T1000 (cell line): ENCODE measurements around the gene TCF7L1.
A peak's percentile ranks its signal among the peaks of the same experiment; 100 is the strongest.

ENCODE experiments used
- DNase-seq: peaks from one replicate; lab custom pipeline; 2025; ENCODE audit warnings: mixed read lengths; lab: John Stamatoyannopoulos, UW

The TCF7L1 gene

DNA sequence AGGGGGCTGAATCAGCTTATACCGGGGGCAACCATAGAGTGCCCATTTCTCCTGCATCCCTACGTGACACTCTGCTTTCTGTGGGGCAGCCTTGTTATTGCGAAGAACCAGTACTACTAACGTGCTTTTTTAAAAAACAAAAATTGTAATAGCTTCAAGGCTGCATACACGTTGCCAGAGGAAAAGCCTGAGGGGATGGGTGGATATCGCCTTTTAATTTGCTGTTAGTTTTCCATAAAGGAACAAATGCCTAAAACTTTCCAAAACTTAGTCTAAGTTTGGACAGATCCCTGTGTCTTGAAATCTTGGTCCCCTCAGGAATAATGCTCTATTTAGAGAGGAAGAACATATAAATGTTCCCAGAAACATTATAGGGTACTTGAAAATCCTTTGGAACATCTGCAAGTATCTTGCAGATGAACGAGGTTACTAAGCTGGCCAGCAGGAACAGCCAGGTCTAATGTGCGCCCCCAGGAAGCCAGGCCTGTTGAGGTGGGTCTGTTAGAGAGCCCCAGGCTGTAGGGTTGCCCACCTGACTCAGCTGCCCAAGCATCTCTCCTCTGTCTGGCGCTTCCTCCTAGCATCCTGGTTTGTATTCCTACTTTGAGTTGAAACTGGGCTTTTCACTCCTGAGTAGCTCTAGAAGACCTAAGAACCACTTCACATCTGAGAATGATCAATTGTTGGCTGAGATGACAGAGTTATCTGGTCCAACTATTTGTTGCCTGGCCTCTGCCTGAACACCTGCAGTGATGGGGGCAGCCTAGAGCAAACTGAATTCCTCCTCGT lies 97.7 kb downstream of the TCF7L1 start:
- no peak for DNase-seq

- DNase-seq: no peak
Observed at GRCh38 chr2:85231468-85231805, 98.2 kb downstream of the TCF7L1 start.

DNA sequence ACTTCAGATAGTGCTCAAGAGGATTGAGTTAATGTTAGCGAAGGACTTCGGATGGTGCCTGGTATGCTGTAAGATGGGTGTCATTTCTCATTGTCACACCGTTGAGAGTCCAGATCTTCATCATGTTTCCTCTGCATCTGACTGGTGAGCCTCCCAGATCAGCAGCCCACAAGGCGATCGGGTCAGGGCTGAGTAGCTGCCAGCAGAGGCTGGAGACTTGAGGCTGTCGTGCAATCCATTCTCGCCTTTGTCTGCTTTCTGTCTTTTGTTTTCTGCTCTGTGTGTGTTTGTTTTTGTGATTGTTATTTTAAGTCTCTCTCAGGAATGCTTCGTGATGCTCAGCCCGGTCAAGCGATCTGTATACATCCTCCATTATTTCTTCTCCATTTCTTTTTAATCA lies 98.8 kb downstream of the TCF7L1 start:
- DNase-seq: no peak

DNA sequence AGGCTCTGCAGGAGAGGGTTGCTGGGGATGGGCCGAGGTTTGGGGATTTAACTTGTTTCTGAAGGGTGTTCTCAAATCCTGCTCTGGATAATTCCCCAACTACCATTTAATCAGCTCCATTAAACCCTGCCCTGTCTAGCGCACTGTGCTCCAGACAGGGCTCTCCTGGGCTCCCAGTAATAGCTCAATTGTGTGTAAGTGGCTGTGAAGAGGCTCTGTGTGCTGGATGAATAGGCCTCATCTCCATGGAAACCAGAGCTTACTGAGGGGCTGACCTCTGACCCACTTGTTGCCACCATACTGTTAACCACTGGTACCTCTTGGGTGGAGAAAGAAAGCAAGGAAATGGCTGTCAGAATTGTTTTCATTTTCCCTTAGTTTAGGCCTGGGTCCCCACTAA lies 101.7 kb downstream of the TCF7L1 start:
- DNase-seq: no peak

- DNase-seq: no peak
Observed at GRCh38 chr2:85235281-85235680, 102.1 kb downstream of the TCF7L1 start.

- DNase-seq: no peak
Observed at GRCh38 chr2:85236084-85236483, 102.9 kb downstream of the TCF7L1 start.

- DNase-seq: no peak
Observed at GRCh38 chr2:85237849-85238565, 104.8 kb downstream of the TCF7L1 start.

DNA sequence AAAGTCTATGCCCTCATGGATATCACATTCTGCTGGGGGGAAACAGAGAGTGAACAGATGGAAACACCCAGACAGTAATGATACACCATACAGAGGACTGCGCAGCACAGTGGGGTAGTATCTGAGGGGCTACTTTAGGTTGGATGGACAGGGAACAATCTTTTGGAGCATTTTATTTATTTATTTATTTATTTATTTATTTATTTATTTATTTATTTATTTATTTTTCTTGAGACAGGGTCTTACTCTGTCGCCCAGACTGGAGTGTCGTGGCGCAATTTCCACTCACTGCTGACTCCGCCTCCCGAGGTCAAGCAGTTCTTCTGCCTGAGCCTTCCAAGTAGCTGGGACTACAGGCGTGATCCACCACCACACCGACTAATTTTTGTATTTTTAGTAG lies 105.4 kb downstream of the TCF7L1 start:
- DNase-seq: no peak

DNA sequence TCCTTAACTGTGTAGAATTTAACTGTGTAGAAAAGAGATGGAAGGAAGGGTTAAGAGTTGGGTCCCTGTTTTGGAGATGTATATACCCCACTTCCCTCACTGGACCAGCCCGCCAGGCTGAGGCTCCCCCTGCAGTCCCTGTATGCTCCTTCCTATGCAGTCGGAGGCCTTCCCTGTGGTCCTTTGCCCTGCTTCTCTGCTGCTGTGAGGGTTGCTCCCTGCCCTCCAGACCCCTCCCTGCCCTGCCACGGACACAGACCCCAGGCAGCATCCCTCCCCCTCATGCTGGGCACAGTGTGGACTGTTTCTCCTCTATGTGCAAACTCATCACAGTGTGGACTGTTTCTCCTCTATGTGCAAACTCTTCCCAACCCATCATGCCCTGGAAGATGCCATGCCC lies 105.9 kb downstream of the TCF7L1 start:
- DNase-seq: no peak

DNA sequence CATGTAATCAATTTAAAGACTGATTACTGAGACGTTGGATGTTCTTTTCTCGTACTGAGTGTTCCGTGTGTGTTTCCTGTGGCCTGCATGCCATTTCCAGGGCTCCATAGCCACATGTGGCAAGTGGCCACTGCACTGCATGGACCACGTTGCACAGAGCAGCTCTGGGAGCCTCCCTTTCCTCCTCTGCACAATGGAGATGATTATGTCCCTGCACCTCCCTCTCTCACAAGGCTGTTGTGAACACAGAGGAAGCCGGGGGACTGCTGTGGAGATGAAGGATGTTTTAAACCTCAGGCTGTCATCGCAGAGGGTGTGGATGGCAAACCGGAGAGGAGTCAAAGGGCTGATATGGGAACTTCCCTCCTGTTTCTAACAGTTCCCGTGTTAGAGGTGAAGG lies 106.9 kb downstream of the TCF7L1 start:
- no peak for DNase-seq

GRCh38 chr2:85242321-85242720 lies 109.1 kb downstream of the TCF7L1 start:
- no peak for DNase-seq

GRCh38 chr2:85243101-85244072 lies 110.2 kb downstream of the TCF7L1 start:
- no peak for DNase-seq

GRCh38 chr2:85244828-85245227 lies 111.6 kb downstream of the TCF7L1 start:
- DNase-seq: no peak

- peak; percentile 4 for DNase-seq
Observed at GRCh38 chr2:85245891-85246290, 112.7 kb downstream of the TCF7L1 start.

- DNase-seq: no peak
Observed at GRCh38 chr2:85246348-85246747, 113.2 kb downstream of the TCF7L1 start.

DNA sequence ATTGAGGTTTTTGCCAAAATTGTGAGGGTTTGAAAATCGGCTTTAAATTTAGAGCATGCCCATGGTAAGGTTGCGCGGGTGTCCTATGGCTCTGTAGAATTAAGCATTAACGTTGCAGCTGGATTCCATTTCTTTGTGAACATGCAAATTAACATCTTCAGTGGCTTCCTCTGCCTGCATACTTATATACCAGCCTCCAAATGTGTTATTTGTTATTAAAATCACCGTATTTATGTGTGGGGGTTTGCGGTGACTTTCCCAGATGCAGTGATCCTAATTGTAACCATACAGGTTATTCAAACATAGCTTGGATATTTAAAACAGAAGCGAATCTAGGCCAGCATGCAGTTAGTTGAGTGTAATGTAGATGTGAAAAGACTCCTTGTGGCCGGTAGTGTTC lies 114.4 kb downstream of the TCF7L1 start:
- no peak for DNase-seq

DNA sequence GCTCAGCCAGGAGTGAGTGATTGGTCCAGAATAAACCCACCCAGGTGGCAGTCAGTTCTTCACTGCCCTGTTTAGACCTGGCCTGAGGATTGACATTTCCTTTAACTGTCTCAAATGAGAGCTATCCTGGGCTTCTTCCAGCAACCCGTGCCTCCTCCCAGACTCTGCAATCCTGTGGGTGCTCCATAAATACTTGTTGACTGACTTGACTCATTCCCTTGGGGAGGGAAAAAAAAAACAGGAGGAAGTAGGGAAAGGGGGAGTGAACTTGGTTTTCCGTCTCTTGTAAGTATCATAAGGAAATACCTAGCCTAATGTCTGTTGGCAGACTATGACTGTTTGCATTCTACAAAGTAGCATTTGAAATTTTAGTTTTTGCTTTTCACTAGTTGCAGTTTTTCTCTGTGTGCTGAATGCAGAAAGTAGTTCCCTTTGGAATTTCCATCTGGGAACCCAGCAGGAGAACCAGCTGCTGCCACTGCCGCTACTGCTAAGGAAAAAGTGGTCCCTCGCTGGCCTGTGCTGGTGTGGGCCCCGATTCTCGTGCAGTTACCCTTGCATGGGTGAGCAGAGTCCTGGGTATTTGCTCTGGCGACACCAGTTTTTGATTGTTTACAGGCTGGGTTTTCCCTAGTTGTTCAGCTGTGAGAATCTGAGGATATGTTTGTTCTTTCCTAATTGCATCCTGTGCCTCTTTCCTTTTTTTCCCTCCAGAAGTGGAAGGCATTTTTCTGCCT lies 115.7 kb downstream of the TCF7L1 start:
- DNase-seq: peak; percentile 61

DNA sequence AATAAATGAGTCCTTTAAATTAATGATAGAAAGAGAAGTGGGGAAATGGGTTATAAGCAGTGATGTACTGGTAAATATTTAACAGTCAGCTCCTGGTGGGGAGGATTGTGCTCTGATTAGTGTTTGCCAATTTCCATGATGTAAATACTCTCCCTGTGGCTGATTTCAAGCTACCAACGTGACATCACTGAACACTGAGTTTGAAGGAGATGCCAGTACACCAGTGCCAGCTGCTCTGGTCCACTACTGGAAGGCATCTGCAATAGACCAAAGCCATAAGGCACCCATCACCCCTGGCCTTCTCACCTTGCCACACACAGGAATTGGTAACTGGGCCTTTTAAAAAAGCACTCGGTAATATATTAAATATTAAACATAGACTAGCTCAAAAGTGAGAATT lies 116.9 kb downstream of the TCF7L1 start:
- no peak for DNase-seq

- no peak for DNase-seq
Observed at GRCh38 chr2:85251070-85251616, 118.0 kb downstream of the TCF7L1 start.

DNA sequence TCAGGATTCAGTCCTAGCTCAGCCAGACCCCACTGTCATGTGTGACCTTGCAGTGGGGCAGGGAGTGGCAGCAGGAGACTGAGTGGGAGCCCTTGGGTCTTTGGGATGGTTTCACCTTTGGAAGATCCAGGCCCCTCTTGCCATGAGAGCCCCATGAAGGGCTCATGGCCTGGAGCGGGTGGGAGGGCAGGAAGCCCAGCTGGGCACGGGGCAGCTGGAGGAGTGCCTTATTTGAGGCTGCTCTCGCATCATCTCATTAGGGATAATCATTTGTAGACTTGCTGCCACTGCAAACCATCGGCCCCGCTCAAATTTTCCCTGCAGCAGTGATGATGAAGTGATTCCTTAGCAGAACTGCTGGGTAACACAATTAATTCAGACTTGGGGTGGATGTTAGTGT lies 120.7 kb downstream of the TCF7L1 start:
- no peak for DNase-seq

DNA sequence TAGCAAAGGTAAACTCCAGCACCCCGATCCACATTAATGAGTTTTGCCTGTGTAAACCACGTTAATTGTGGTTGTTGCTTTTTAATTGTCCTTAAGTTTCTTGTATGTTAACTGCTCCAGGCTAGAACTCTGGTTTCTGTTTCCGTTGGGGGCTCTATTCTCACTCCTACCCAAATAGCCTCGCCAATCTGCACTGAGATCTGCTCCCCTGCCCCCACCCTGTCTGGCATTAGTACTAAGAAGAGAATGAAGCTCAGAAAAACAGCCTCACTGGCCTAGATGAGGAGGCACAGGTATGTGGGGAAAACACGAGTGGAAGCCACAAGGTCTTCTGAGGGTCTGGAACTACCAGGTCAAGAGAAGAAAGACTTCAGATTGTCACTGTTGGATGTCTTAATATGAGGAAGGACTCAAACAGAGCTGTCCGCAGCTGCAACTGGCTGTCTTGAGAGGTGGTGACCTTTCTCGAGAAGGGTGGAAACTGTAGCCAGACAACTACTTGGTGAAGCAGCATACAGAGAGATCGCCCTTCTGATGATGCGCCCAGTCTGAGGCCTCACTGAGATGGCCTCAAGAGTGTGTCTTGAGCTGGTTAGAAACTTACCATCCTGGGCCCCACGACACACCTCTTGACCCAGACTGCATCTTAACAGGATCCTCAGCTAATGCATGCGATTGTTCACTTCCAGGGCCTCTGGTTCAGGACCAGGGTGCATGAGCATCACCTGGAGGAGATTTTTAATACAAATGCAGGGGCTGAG lies 121.5 kb downstream of the TCF7L1 start:
- DNase-seq: no peak
